ENCODE results near the gene IL32. TPM values are rescaled to one million over a fixed set of nuclear protein-coding genes. Genes with fewer than 3 reads are reported as not detected.

IL32 gene
- total RNA-seq, 1 experiment from 2014 or later: 4.7 TPM

GRCh38 chr16:3076577-3076976 lies 11.1 kb downstream of the IL32 start:
- Mint-ChIP-seq H3K27me3 (ENCODE audit: low read depth) (peaks cover 12% of the 10 kb centered on the region), H3K4me1 (peaks cover 52% of the 10 kb centered on the region), H3K36me3 (0 out of 2 replicates have a peak, but pooled peaks cover 3% of the 10 kb centered on the region), H3K9me3 (peaks cover 5% of the 10 kb centered on the region; the same call in 1 of the 2 replicates), H3K4me3 (no peak overlapping the region), H3K27ac (no peak overlapping the region)
- no peak for ATAC-seq
- ChIA-PET POLR2A (interaction anchor here (1.5 kb wide), 1 partner anchor 18 kb away, joined by 5 read pairs; no protein-coding TSS in a partner anchor), CTCF (interaction anchor here (1.6 to 6.5 kb wide), 4 partner anchors 11 to 48 kb away, joined by 9 to 59 read pairs (median 13); no protein-coding TSS in a partner anchor)
- TF ChIP-seq ATF6 (CRISPR knock-in tag; IDR thresholded peaks at IDR 0.05) (no peak), AFF4 (CRISPR knock-in tag; IDR thresholded peaks at IDR 0.05; ENCODE audit: borderline replicate concordance) (no peak), ESRRA (CRISPR knock-in tag; IDR thresholded peaks at IDR 0.05; ENCODE audit: borderline replicate concordance) (no peak), TEAD1 (CRISPR knock-in tag; IDR thresholded peaks at IDR 0.05) (no peak), ZNF263 (CRISPR knock-in tag; IDR thresholded peaks at IDR 0.05; ENCODE audit: low read depth) (no peak), SP1 (CRISPR knock-in tag; conservative IDR thresholded peaks at IDR 0.05) (no peak), NR2C2 (CRISPR knock-in tag; IDR thresholded peaks at IDR 0.05) (no peak), NR3C1 (CRISPR knock-in tag; conservative IDR thresholded peaks at IDR 0.05; ENCODE audit: low read depth) (no peak), IRF2 (CRISPR knock-in tag; IDR thresholded peaks at IDR 0.05; ENCODE audit: borderline replicate concordance, low read depth) (no peak), ZNF416 (CRISPR knock-in tag; IDR thresholded peaks at IDR 0.05) (no peak), PRDM15 (CRISPR knock-in tag; IDR thresholded peaks at IDR 0.05) (no peak), ZNF317 (CRISPR knock-in tag; IDR thresholded peaks at IDR 0.05; ENCODE audit: borderline replicate concordance, low read depth) (no peak), ERG (CRISPR knock-in tag; IDR thresholded peaks at IDR 0.05) (no peak), SMAD4 (CRISPR knock-in tag; IDR thresholded peaks at IDR 0.05) (no peak), ARID4B (CRISPR knock-in tag; IDR thresholded peaks at IDR 0.05; ENCODE audit: borderline replicate concordance) (no peak), KAT7 (CRISPR knock-in tag; IDR thresholded peaks at IDR 0.05; ENCODE audit: borderline replicate concordance) (no peak)
- DNase-seq (ENCODE audit: low spot score): no peak

Measured in WTC11 (cell line).